GM21360 (cell line): ENCODE data around the gene SLC37A1.

ENCODE experiments used
- ATAC-seq: cut with Tn5 transposase; IDR thresholded peaks from one replicate; pipeline ENCODE4 v1.9.1; 2021; ENCODE audit warnings: mild to moderate bottlenecking, moderate library complexity; ENCODE audit not compliant: unreplicated experiment

Gene SLC37A1

DNA sequence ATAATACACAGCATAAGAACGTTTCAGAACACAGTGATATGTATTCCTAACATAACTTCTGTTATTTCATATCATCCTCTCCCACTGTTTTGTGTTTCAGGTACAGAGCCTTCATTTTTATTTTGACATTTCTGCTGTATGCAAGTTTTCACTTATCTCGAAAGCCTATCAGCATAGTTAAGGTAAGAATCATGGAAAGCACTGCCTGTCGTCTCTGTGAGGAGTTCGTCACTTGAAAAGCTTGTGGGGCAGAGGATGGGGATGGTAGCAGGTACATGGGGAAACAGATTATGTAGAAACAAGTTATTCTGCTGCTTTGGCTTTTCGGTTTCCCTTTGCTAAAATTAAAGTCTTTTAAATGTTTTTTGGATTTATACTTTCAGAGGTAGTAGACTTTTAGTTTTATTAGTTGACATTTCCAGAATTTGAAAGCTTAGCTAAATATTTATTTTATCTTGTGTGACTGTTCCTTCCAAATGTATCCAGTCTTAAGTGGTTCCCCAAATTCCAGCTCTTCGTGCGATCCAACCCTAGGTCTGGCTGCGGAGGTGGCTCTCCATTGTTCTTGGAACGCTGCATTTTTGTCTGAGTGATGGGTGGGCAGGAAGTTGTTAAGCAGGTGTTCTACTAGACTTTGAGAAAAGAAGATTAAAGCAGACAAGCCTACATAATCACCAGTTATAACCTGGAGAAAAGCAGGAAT, 12.2 kb downstream of the SLC37A1 start:
- ATAC-seq: no peak

DNA sequence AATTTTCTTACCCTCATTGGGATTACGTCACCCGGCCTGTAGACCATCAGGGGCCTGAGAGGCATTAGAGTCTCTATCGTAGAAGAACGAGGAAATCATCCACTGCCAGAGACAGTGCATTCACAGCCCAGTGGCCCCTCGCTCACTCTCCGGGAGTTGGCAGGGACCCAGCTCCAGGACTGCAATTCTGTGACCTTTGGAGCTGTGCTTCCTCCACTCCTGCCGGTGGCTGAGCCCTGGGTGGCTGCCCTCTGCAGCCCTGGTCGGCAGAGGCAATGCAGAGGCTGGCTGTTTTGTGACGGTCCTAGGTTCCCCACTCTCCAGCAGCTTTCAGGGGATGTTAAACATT, 12.7 kb downstream of the SLC37A1 start:
- no peak for ATAC-seq

DNA sequence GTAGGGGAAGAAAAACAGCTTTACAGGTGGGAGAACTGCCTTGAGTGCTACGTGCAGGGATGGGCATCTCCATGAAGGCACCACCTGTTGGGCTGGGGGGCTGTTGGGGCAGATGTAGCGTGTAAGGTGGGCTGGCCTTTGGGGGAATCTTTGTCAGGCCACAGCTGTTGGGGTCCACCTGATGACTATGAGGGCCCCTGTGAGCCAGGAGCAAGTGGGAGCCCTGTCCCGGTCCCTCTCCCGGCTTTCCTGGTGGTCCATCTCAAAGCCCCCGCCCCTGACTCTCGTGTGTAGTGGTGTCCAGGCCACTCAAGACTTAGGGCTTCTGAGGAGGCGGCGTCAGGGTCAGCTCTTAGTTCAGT, 13.5 kb downstream of the SLC37A1 start:
- ATAC-seq: no peak

DNA sequence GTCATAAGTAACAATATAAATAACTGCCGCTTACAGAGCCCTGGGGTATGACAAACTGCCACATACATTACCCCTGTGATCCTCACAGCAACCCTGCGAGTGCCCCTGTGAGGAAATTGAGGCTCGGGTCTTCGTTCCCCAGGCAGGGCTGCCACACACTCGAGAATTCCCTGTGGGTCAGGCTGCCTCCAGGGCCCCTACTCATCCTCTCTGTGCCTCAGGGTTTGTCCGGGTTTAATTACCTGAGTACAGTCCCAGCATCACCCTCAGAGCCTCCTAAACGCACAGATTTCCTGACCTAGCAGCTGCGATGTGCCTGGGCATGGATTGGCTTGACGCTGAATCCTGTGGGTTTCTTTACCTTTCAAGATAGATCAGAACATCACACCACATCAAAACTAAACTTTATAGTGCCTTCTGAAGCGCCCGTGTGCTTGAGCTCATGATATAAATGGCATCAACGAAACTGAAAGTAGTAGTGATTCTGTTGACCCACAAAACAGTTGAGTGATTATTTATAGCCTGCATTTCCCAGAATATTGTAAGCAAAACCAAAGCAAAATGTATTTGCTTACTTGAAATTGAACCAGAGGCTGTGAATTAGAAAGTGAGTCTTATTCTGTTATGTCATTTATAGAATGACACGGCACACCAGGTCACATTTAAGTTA, 14.0 kb downstream of the SLC37A1 start:
- no peak for ATAC-seq

DNA sequence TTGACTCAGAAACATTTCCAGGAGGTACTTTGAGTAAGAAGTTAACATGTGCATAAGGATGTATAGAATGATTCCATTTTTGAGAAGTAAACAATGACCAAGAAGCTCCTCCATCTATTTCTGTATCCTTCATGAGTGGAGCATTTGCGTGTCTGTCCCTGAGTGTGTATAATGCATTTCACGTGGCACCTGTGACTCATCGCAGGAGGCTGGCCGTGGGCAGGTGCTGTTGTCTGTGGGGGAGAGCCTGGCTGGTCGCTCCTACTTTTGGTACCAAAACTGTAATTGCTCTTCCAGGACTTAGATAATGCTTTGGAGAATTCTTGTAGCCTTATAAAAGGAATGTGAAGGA, 16.5 kb downstream of the SLC37A1 start:
- ATAC-seq: no peak

DNA sequence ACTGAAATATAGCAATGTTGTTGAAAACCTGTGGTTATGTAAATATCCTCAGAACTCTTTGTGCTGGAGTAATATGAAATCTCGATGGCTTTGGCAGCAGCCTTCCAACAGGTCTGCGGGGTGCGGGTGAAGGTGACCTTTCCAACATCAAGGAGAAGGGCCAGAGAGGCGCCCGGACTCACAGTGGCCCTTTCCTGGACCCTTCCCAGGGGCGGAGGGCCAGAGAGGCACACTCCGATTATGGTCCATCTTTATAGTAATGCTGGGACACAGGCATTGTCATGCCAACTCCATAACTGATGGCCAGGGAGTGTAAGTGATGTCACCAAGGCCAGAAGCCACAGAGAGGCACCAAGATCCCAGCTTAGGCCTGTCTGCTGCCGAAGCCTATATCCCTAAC, 18.1 kb downstream of the SLC37A1 start:
- ATAC-seq: no peak

DNA sequence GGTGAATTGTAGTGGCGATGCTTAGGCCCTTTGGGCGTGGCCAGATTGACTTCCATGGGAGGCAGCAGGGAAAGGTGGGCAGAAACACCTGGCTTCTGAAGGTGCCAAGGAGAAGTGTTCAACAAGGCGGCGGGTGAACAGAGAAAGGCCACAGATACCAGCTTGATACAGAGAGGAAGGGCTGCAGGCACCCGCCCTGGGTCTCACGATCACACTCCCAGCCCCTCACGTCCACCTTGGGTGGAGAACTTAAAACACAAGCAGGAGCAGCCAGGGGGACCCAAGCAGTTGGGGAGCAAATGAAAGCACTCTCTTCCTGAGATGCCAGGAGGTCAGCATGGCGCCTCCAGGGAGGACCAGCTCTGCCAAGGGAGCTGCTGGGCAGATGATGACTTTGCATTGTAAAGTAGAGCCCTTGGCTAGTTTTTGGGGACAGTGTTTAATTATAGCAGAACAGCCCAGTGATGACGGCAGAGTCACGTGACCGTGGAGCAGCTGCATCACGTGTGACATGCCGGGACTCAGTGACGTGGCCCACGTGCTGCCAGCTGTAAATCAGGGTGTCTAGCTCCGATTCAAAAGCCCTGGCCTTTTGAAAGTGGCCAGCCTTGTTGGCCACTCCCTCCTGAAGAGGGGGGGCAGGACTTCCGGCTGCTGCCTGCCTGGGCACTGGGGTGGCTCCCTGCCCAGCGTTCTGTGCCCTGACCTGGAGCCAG, 19.0 kb downstream of the SLC37A1 start:
- ATAC-seq: no peak

DNA sequence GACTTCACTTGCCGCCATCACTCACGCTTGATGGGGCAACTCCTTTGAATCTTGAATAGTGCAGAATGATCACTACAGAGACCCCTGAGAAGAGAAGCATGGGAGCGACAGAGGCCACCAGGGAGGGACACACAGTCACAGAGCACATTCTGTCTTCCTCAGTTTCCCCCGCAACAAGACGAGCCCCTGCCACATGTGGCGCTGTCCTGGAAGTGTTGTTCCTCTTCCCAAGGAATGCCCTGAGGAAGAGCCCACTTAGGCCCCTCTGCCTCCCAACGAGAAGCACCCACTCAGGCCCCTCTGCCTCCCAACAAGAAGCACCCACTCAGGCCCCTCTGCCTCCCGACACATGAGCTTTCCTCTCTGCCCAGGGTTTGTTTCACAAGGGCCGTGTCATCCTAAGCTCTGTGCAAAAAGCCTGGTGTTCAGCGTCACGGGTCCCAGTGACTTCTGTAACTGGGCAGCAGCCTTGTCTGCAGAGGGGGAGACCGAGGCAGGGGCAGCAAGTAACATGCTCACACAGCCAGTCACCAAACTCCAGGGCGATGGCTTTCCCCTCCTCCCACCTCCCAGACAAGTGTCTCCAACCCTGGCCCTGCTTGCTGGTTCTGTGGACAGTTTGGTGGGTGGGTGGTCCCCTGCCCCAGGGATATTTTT, 19.8 kb downstream of the SLC37A1 start:
- ATAC-seq: no peak

DNA sequence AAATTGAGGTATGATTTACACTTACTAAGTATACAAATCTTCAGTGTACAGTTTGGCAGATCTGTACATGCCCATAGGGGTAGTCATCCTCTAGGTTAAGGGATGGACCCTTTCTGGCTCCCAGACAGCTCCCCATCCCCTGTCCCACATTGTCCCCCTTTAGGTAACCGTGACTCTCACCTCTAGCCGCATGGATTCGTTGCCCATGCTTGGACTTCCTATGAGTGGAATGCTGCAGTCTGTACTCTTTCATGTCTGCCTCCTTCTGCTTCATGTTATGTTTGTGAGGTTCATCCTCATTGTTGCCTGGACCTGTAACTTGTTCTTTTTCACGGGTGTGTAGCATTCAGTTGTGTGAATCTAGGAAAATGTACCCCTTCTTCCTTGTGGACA, 20.3 kb downstream of the SLC37A1 start:
- no peak for ATAC-seq

DNA sequence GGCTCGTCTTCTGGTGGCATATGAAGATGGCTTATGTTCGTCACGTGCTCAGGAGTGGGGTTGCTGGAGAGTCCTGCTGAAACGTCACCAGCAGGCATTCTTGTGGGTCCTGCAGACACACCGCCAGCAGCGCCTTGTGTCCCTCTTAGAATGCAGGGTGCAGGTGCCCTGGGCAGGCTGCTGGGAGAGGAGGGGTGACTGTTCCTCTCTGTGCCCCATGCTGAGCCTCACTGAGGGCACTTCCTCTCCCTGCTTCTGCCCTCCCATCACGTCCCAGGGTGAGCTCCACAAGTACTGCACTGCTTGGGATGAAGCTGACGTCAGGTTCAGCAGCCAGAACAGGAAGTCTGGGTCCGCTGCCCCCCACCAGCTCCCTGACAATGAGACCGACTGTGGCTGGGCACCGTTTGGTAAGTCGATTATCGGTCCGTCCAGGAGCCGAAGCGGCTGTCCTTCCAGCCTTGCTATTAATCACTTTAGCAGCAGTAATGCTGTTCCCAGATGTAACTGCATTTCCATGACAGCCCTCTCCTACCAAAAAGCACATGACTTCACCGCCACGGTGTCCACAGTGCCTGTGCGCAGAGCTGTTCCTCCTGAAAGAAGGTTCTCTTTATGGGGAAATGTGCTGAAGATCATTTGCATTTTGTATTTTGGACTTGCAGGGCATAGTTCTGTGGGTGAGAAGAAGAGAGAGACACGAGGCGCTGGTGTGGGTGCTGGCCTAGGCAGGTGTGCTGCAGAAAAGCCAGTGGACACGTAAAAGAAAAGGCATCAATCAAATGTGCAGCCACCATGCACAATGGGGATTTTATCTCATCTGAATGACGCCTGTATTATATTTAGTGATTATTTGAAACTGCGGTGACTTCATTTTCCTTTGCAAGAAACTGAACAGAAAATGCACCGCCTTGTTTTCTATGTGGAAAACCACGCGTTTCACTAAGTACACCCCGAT, 21.0 kb downstream of the SLC37A1 start:
- no peak for ATAC-seq

DNA sequence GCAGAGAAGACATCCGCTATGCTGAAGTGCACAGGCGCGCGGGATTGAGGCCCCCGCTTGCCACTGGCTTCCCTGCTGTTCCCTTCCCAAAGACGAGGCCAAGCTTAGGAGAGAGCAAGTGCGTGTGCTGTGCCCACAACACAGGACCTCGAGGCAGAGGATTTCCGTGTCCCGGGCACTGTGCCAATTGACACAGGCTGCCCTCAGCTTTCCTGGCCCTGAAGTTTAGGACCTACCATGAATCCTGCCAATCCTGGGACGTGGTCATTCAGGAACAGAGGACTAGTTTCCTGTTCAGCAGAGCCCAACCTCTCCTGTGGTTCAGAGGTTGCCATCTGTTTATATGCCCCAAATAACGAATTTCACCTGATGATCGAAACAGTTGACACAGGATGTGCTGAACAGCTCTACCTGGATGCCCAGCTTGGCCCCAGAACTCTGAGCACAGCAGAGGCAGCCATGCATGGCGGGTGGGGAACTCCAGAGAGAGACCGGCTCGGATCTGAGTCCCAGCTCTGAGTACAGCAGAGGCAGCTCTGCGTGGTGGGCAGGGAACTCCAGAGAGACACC, 22.0 kb downstream of the SLC37A1 start:
- ATAC-seq: no peak

DNA sequence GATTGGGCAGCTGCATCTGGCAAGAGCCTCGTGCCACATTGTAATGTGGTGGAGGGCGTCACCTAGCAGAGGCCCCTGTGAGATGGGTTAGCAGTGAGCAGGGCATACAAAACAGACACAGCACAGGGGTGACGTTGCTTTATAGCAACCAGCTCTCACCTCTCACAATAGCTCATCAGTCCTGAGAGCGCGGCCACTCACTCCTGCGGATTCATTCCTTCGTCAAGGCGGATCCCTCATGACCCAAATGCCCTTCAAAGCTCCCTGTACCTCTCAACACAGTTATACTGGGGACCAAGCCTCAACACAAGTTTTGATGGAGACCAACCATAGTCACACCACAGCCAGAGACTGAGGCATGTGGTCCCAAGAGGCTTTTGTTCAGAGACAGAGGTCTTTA, 22.9 kb downstream of the SLC37A1 start:
- ATAC-seq: no peak

DNA sequence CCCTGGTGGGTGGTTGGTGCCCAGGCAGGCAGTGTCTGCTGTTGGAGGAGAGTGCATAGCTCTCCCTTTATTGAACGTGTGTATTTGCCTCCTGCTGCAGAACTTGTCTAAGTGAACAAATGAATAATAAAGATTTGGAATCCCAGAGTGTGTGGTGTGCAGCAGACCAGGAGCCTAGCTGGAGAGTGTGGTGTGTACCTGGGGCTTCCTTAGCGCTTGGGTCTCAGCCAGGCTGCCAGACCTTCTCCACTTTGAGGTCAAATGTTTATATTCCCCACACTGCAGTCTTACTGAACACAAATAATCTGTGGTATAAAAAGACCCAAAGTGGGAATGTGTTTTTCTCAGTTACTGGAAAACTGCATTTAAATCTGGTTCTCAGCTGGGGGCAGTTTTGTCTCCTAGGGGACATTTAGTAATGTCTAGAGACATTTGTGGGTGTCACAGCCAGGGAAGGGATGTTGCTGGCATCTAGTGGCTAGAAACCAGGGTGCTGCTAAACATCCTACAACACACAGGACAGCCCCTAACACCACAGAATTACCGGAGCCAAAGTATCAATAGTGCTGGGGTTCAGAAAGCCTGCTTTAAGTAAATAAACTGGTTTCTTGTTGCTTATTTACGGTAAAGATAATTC, 23.6 kb downstream of the SLC37A1 start:
- no peak for ATAC-seq

DNA sequence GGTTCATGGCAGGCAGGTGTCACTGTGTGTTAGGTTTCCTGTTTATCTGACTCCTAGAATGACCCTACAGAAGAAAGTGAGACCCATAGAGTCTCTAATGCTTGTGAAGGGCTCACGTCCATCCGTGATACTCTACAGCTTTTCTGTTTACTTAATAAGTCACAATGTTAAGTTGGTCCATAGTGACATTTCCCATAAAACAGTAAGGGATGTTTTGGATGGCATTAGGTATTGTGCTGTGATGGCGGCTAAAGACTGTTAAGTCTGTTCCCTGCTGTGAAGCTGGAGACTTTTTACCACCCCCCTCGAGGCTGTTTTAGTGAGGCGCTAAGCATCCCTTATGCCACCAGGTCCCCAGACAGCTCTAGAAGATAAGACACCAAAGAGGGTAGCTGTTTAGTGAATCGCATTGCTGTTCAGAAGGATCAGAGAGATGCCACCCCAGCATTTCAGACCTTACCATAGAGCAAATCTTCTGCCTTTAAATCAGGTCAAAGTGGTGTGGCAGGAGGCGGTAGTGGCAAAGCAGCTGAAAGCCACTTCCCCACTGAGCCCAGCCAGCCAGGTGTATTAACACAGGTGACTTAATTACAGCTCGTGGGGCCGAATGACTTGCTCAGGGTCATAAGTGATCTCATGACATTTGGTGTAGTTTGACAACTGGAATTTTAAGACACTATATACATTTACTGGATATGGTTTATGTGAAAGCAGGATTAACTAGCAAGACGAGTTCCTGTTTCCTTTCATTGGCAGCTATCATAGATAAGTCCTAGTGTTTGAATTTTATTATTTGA, 25.0 kb downstream of the SLC37A1 start:
- ATAC-seq: no peak

DNA sequence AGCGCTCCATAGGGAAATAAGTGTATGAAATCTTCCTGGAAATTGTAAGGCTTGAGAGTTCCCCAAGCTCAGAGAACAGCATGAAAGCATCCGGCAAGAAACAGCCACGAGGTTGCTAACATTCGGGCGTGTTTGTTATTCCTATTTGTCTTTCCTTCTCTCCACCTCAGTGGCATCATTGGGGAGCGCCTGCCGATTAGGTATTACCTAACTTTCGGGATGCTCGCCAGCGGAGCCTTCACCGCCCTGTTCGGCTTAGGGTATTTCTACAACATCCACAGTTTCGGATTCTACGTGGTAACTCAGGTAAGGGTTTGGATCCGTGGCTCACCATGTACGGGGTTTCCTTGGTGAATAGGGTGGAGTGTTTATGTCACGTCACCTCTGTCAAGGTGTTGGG, 25.7 kb downstream of the SLC37A1 start:
- no peak for ATAC-seq

DNA sequence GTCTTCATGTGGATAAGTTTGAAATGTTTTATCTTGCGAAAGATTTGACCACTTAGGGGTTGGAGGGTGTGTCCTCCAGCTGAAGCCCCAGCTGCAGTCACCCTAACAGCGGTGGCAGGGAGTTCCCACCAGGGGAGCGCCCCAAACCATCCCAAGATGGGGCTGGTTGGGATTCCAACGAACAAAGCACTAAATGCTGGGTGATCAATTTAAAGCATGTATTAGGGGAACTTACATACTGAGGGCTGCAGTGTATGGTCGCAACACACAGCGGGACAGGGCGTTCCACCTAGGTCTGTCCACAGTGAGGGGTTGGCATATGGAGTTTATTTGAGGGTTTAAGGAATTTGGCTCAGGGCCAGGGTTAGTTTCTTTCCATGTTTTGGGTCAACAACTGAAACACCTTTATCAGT, 26.3 kb downstream of the SLC37A1 start:
- no peak for ATAC-seq

DNA sequence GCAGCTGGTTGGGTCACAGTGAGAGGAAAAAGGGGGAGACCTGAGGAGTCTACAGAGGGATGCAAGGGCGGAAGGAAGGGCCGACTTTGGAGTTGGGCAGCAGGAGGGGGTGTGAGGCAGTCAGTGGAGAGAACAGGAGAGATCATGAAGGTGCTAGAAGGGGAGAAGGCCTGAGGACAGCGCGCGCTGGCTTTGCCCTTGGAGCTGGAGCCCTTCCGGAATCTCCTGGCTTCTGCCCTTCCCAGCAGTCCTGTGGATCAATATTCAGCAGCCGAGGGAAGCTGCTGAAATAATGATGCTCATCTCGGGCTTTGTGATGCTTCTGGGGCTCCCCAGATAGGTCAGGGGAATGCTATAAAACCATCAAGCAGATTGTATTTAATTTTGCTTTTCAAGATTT, 26.7 kb downstream of the SLC37A1 start:
- no peak for ATAC-seq

DNA sequence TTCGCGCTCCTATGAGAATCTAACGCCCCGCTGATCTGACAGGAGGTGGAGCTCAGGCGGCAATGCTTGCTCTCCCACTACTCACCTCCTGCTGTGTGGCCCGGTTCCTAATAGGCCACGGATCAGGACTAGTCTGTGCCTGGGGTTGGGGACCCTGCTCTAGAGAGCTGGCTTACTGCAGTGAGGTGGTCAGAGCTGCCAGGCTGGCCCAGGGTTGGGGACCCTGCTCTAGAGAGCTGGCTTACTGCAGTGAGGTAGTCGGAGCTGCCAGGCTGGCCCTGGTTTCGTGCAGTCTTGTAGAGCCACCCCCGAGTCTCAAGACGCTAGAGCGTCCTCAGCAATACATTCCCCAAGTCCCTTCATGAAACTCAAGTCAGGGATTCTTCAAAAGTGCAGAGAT, 27.5 kb downstream of the SLC37A1 start:
- ATAC-seq: no peak

DNA sequence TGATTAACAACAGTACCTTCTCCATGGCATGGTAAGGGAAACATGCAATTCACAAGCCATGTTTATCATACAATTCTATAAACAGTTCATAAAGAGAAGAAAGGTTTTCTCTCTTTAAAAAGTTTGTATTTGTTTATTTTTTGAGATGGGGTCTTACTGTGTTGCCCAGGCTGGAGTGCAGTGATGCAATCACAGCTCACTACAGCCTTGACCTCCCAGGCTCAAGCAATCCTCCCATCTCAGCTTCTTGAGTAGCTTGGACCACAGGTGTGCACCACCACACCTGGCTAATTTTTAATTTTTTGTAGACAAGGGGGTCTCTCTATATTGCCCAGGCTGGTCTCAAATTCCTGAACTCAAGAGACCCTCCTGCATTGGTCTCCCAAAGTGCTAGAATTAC, 28.0 kb downstream of the SLC37A1 start:
- no peak for ATAC-seq
